Stimulated activated naive CD8-positive, alpha-beta T cell treated with anti-CD3 and anti-CD28 coated beads, Interleukin-15, amount 100 ng/mL, for 72 hours (primary cell): ENCODE data around the gene GLI2.

Source experiments
- ATAC-seq: fragments of 150-1000 bp; cut with Tn5 transposase; 2 replicates; pipeline ENCODE4 v1.10.0; 2021; ENCODE audit warnings: mild to moderate bottlenecking, moderate library complexity
- DNase-seq, 2 donors: peaks; one replicate each; pipeline ENCODE4 v3.0.0; 2021 to 2022
- H3K27ac Mint-ChIP-seq, 2 donors: one replicate each; pipeline ENCODE4 v1.8.0; 2022; ENCODE audit warnings: mild to moderate bottlenecking in 2 of 2, mixed read lengths in 2 of 2, moderate library complexity in 2 of 2
- H3K27me3 Mint-ChIP-seq: one replicate; pipeline ENCODE4 v1.8.0; 2022; ENCODE audit warnings: mixed read lengths
- H3K4me1 Mint-ChIP-seq: one replicate; pipeline ENCODE4 v1.8.0; 2022; ENCODE audit warnings: mild to moderate bottlenecking, mixed read lengths
- H3K4me3 Mint-ChIP-seq, 2 donors: one replicate each; pipeline ENCODE4 v1.8.0; 2022; ENCODE audit warnings: mild to moderate bottlenecking in 2 of 2, mixed read lengths in 2 of 2, moderate library complexity in 1 of 2
- H3K9me3 Mint-ChIP-seq, 2 donors: one replicate each; pipeline ENCODE4 v1.8.0; 2022; ENCODE audit warnings: mixed read lengths in 2 of 2

The GLI2 gene

DNA sequence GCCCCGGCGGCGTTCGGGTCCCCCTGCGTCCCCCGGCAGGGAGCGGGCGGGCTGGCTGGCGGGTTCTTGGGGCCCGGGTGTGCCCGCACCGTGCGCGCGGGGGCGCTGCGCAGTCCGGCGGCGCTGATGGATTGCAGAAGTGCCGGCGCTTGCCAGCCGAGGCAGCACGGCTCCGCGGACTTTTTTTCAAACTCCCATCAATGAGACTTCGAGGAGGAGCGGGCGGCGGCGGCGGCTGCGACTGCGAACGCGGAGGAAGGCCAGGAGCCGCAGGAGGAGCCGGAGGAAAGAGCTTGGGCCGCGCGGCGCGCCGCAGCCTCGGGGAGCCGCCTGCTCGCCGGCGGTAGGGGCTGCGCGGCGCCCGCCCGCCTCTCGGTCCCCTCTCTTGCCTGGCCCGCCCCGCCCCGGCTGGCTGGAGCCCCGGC lies at the start of gene GLI2:
GLI2 (plus strand) TSS at position 123 of the 425 bp plus-strand sequence. CDS start 61,453 bp downstream, outside the sequence.
- peak within 1 kb of the TSS; percentile 74 to 87 for H3K4me3 Mint-ChIP-seq
- peak; percentile 48 to 58 for DNase-seq
- H3K4me1 Mint-ChIP-seq = peaks cover 18% of the 10 kb centered on the region
- peaks cover 87% of the 10 kb centered on the region for H3K27me3 Mint-ChIP-seq
- no peaks in the 10 kb centered on the region for H3K9me3 Mint-ChIP-seq
- H3K27ac Mint-ChIP-seq = no peak within 1 kb of the TSS
- ATAC-seq = peak; percentile 77

DNA sequence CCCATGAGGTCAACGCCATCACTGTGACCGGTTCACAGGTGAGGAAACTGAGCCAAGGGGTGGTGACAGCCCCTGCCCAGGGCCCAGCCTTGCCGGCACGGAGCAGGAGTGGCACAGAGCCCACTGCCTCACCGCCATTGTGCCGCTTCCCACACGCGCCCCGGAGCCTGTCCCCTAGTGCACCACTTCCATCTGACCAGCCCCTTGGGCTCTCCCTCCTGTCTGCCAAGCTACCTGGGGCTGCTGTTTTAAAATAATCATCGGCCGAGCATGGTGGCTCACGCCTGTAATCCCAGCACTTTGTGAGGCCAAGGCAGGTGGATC lies 49.7 kb upstream of the GLI2 start:
- H3K27ac Mint-ChIP-seq = peak overlapping the region in 1 of 2 donors; percentile 34
- H3K27me3 Mint-ChIP-seq = peaks cover 30% of the 10 kb centered on the region
- no peak for DNase-seq
- no peaks in the 10 kb centered on the region for H3K9me3 Mint-ChIP-seq
- no peak overlapping the region for H3K4me3 Mint-ChIP-seq
- no peaks in the 10 kb centered on the region for H3K4me1 Mint-ChIP-seq
- no peak for ATAC-seq

DNA sequence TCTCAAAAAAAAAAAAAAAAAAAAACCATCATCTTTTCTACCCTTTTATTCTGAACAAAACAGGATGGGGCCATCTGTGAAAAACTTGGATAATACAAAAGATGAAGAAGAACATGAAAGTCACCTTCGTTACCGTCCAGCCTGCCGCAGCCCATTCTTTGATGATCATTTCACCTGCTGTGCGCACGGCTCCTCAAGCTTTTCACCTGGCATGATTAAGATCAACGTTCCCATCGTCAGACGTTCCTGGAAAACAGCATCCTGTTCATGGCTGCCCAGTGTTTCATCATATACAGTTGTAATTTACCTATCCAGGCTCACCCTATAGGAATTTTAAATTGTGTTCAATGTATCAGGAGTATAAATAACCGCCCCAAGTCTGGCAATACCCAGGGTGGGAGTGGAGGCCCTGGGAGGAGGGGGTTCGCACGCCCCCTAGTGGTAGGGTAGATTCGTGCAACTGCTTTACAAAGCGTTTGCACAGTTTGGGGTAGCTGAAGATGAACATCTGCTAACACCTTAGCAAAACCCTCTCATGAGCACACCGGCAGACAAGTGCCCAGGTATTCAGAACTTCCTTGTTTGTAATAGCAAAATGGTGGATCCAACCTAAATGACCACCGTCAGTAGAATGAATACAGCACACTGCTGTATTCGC lies 49.0 kb upstream of the GLI2 start:
- Mint-ChIP-seq H3K27me3 (peaks cover 30% of the 10 kb centered on the region), H3K4me1 (no peaks in the 10 kb centered on the region), H3K9me3 (no peaks in the 10 kb centered on the region), H3K27ac (no peak overlapping the region), H3K4me3 (no peak overlapping the region)
- DNase-seq (no peak), ATAC-seq (no peak)

DNA sequence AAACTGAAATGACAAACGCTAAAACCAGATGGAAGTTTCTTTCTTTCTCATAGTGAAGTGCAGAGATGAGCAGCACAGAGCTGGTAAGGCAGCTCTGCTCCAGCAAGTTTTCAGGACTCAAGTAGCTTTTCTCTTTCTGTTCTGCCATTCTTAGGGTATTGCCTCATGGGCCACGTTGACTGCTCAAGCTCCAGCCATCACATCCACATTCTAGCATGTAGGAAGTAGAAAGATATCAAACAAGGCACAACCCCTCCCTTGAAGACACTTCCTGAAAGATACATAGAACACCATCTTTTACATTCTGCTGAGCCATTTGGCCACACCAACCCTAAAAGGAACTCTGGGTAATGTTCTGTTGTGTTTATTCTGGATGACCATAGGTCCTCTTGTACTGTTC lies 48.5 kb upstream of the GLI2 start:
- H3K27me3 Mint-ChIP-seq = peaks cover 30% of the 10 kb centered on the region
- no peak overlapping the region for H3K27ac Mint-ChIP-seq
- DNase-seq = no peak
- H3K4me1 Mint-ChIP-seq = no peaks in the 10 kb centered on the region
- no peak for ATAC-seq
- H3K4me3 Mint-ChIP-seq = no peak overlapping the region
- no peaks in the 10 kb centered on the region for H3K9me3 Mint-ChIP-seq

DNA sequence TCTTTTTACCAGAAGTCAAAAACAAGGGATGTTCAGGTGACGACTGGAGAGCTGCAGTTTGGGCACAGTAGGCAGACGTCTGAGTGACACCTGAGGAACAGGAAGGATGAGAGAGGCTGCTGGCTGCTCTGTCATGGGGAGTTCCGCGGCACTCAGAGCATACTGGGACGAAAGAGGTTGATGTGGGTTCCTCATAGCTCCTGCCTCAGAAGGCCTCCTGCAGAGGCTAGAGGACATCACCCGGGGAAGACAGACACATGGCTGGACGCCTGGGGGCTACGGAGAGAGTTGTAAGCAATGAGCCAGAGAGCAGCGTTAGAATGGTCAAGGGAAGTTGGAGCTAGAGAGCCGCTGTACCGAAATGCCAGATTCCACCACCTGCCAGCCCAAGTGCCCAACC lies 45.1 kb upstream of the GLI2 start:
- peaks cover 4% of the 10 kb centered on the region for H3K4me1 Mint-ChIP-seq
- H3K27ac Mint-ChIP-seq = no peak overlapping the region
- H3K9me3 Mint-ChIP-seq = no peaks in the 10 kb centered on the region
- peaks cover 49% of the 10 kb centered on the region for H3K27me3 Mint-ChIP-seq
- ATAC-seq = no peak
- DNase-seq = no peak
- no peak overlapping the region for H3K4me3 Mint-ChIP-seq

DNA sequence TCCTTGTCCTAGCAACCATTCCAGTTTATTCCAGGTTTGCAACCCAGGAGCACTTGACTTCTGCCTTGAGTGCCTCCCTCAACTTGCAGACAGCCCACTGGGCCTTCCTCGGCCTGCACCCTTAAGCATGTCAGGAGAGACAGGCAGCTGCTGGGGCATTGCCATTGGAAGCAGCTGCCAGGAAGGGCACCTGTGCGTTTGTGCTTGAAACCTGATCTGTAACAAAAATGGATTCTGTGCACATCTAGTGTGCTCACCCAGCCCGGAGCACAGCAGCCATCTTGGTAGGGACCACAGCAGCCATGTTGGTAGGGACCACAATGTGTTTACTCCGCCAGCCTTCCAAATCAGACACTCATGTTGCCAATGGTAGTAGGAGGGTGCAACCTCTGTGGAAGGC lies 44.3 kb upstream of the GLI2 start:
- ATAC-seq (no peak), DNase-seq (no peak)
- Mint-ChIP-seq H3K27ac (no peak overlapping the region), H3K4me1 (peaks cover 9% of the 10 kb centered on the region), H3K27me3 (peaks cover 58% of the 10 kb centered on the region), H3K4me3 (no peak overlapping the region), H3K9me3 (no peaks in the 10 kb centered on the region)

DNA sequence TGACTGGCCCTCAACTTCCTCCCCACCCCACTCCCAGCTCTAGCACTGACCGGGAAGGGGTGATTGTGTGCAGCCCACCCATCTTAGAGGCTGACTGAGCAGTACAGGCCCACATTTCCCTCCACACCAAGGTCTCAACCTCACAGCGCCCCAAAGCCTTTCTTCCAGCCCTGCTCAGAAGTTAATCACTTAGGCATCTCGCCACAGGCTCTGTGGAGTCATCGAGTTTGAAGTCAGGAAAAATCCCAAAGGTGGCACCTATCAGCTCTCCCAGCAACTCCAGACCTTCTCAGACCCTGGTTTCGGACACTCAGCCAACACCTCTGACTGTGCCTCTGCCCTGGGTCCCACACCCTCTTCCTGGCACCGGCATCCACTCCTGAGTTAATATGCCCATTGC lies 43.0 kb upstream of the GLI2 start:
- H3K4me3 Mint-ChIP-seq = no peak overlapping the region
- ATAC-seq (no peak), DNase-seq (no peak)
- no peaks in the 10 kb centered on the region for H3K9me3 Mint-ChIP-seq
- H3K27ac Mint-ChIP-seq = no peak overlapping the region
- H3K27me3 Mint-ChIP-seq = peaks cover 65% of the 10 kb centered on the region
- H3K4me1 Mint-ChIP-seq = peaks cover 9% of the 10 kb centered on the region

DNA sequence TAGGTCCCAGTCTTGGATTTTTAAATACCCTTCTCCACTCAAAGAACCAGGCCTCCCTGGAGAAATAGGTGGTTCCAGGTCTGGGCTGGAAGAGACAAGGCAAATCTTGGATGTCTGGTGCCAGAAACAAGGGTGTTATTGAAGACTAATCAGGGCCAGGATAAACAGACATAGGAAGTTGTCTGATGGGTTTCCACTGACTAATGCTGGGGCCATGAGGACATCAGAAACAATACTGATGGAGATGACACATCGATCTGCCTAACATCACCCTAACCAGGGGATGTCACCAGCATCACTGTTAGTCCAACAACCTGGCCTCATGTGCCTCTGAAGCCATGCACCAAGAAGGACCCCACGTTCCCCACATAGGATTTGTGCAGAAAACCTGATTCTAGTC lies 42.5 kb upstream of the GLI2 start:
- ATAC-seq = no peak
- Mint-ChIP-seq H3K27me3 (peaks cover 65% of the 10 kb centered on the region), H3K4me1 (peaks cover 9% of the 10 kb centered on the region), H3K27ac (peak overlapping the region in 1 of 2 donors; percentile 82), H3K4me3 (no peak overlapping the region), H3K9me3 (no peaks in the 10 kb centered on the region)
- no peak for DNase-seq

DNA sequence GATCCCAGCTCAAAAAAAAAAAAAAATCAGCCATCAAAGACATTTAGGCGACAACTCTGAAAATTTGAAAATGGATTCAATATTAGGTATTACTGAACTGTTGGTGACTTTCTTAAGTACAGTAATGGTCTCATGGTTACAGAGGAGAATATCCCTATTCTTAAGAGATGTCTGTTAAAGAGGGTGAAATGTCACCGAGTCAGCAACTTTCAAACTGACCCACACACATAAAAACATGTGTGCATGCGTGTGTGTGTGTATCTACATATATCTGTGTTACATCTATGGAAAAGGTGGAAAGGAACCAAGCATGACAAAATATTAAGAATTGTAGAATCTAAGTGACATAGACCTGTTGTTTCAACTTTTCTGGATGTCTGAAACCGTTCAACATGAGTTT lies 41.6 kb upstream of the GLI2 start:
- DNase-seq (no peak), ATAC-seq (no peak)
- Mint-ChIP-seq H3K9me3 (no peaks in the 10 kb centered on the region), H3K4me1 (peaks cover 9% of the 10 kb centered on the region), H3K27ac (no peak overlapping the region), H3K27me3 (peaks cover 63% of the 10 kb centered on the region), H3K4me3 (no peak overlapping the region)

DNA sequence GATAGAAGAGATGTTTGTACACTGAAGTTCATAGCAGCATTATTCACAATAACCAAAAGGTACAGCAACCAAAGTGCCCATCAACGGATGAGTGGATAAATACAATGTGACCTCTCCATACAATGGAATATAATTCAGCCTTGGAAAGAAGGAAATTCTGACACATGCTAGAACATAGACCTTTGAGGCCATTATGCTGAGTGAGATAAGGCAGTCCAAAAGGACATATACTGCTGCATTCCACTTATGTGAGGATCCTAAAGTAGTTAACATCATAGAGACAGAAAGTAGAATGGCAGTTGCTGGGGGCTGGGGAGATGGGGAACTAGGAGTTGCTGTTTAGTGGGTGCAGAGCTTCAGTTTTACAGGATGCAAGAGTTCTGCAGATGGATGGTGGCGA lies 38.2 kb upstream of the GLI2 start:
- H3K9me3 Mint-ChIP-seq = no peaks in the 10 kb centered on the region
- no peak overlapping the region for H3K4me3 Mint-ChIP-seq
- H3K27ac Mint-ChIP-seq = no peak overlapping the region
- peaks cover 9% of the 10 kb centered on the region for H3K4me1 Mint-ChIP-seq
- no peak for ATAC-seq
- peaks cover 64% of the 10 kb centered on the region for H3K27me3 Mint-ChIP-seq
- no peak for DNase-seq

DNA sequence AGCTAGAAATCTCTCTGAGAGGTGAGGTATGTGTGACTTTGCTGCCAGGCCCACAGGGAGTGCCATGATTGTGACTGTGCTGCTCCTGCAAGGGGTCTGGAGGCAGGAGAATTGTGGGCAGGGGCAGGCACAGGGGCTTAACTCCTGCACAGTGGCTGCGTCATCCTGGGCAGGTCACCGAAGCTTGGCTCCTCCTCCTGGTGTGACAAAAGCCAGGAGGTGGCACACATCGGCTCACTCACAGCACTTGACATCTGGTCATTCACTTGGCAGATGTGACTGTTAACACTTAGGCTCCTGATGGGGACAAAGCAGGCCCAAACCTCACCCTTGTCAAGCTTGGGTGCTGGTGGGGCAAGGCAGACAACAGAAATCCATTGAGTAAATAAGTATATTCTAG lies 36.4 kb upstream of the GLI2 start:
- no peak overlapping the region for H3K4me3 Mint-ChIP-seq
- H3K9me3 Mint-ChIP-seq = no peaks in the 10 kb centered on the region
- DNase-seq (no peak), ATAC-seq (no peak)
- peaks cover 55% of the 10 kb centered on the region for H3K27me3 Mint-ChIP-seq
- H3K27ac Mint-ChIP-seq = no peak overlapping the region
- H3K4me1 Mint-ChIP-seq = peaks cover 9% of the 10 kb centered on the region

DNA sequence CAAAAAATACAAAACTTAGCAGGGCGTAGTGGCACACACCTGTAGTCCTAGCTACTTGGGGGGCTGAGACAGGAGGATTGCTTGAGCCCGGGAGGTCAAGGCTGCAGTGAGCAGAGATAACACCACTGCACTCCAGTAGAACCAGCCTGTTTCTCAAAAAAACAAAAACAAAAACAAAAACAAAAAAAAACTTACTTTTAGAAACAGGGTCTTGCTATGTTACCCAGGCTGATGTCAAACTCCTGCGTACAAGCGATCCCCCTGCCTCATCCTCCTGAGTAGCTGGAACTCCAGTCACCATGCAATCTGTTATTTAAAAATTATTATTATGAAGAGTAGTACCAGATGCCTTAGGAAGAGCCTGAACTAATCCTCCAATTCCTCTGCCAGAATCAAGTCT lies 35.0 kb upstream of the GLI2 start:
- ATAC-seq (no peak), DNase-seq (no peak)
- H3K4me1 Mint-ChIP-seq = peaks cover 3% of the 10 kb centered on the region

DNA sequence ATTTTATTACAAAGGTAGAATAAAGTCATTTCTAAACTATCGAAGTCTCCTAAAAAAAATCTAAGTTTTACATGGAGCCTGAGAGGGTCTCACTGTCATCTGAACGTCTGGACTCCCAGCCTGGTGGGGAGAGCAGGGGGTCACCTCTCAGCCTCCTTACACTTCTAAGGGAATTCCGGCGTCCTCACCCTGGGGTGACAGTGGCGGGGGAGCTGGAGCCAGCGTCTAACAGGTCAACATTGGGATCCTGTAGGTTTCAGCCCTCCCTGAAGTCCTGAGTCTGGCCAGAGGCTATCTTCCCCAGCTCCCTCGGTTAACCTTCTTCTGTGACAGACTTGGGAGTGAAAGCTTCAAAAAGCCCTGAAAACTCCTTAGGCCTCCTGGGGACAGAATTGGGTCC lies 34.6 kb upstream of the GLI2 start:
- no peak for DNase-seq
- H3K4me1 Mint-ChIP-seq = no peaks in the 10 kb centered on the region
- H3K9me3 Mint-ChIP-seq = no peaks in the 10 kb centered on the region
- H3K27ac Mint-ChIP-seq = no peak overlapping the region
- no peak overlapping the region for H3K4me3 Mint-ChIP-seq
- peaks cover 36% of the 10 kb centered on the region for H3K27me3 Mint-ChIP-seq
- no peak for ATAC-seq

More for the DNA sequence above, 35.0 kb upstream of the GLI2 start:
- H3K27ac Mint-ChIP-seq = no peak overlapping the region
- peaks cover 41% of the 10 kb centered on the region for H3K27me3 Mint-ChIP-seq
- no peak overlapping the region for H3K4me3 Mint-ChIP-seq
- no peaks in the 10 kb centered on the region for H3K9me3 Mint-ChIP-seq

DNA sequence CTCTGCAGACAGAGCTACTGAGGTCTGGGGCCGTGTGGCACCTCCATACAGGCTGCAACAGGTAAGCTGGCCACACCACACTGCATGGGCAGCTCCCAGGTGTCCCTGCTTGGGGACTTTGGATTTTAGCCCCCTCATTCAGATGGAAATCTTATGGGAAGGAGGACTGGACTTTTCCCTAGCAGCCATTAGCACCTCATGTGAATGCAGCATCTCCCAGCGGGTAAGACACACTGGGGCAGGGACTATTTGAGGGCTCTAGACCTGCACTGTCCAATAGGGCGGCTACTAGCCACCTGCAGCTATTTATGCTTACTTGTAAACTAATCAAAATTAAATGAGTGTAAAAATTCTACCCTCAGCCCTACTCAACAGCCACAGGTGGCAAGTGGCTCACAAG lies 34.2 kb upstream of the GLI2 start:
- no peak for ATAC-seq
- H3K27me3 Mint-ChIP-seq = peaks cover 32% of the 10 kb centered on the region
- no peak for DNase-seq
- no peak overlapping the region for H3K27ac Mint-ChIP-seq
- no peak overlapping the region for H3K4me3 Mint-ChIP-seq
- no peaks in the 10 kb centered on the region for H3K9me3 Mint-ChIP-seq
- H3K4me1 Mint-ChIP-seq = no peaks in the 10 kb centered on the region

DNA sequence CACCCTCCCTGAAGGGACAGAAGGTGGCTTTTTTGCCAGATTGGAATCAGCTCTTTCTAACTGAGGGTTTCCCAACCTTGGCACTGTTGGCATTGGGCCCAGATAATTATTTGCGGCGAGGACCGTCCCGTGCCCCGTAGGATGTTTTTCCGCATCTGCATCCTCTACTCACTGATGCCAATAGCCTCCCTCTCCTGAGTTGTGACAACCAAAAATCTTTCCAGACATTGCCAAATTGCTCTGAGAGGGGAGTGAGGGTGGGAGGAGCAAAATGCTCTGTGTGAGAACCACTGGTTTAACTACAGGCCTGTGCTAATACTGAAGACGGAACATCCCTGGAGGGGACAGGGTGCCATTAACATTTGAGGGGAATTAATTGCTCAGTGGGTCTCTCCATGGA lies 33.6 kb upstream of the GLI2 start:
- peaks cover 27% of the 10 kb centered on the region for H3K27me3 Mint-ChIP-seq
- no peaks in the 10 kb centered on the region for H3K4me1 Mint-ChIP-seq
- no peaks in the 10 kb centered on the region for H3K9me3 Mint-ChIP-seq
- ATAC-seq (no peak), DNase-seq (no peak)
- H3K4me3 Mint-ChIP-seq = no peak overlapping the region
- no peak overlapping the region for H3K27ac Mint-ChIP-seq

DNA sequence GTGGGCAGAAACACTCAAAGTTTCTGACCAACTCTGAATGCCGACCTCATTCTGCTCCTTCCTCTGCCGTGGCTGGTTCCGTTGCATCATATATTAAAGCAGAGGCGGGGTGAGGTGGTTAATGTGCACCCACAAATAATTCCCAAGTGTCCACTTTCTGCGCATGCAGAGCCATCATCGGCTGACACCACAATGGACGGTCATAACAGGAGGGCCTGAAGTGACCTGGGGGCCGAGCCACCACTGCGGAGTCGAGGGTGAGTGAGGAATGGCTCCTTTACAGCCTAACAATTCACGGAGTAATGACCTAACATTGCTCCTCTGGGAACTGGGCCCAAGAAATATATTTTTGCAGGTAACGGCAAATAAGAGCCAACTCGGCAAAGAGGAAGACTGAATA lies 32.9 kb upstream of the GLI2 start:
- Mint-ChIP-seq H3K9me3 (no peaks in the 10 kb centered on the region), H3K27ac (no peak overlapping the region), H3K4me3 (no peak overlapping the region), H3K4me1 (no peaks in the 10 kb centered on the region), H3K27me3 (peaks cover 26% of the 10 kb centered on the region)
- ATAC-seq = no peak
- no peak for DNase-seq

DNA sequence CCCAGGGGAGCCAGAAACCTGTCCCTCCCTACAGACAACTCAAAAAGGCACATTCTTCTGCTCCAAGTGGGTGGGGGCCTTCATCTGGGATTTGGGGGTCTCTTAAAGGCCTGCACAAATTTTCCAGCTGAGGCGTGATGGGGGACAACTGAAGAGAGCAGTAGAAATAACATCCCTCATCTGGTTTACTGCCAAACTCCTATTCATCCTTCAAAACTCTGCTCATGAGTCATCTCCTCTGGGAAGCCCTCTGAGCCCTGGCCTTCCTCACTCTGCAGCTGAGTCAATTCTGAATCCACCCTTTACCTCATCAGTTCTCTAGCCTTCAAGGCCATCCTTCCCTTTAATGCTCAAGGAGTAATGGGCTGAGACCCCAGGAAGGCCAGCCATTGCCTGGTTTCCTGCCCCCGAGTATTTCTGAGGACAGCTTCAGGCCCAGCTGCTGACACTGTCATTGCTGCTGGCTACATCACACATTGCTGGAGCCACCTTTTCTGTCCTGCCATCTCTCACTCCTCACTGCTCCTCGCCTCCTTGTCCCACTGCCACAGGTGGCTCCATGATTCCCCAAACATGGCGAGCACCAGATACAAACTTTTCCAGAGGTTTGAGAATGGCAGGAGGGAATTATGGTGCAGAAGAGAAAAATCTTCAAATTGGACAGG lies 32.2 kb upstream of the GLI2 start:
- DNase-seq = no peak

More for the DNA sequence above, 32.2 kb upstream of the GLI2 start:
- H3K27ac Mint-ChIP-seq = no peak overlapping the region
- ATAC-seq = no peak
- H3K27me3 Mint-ChIP-seq = peaks cover 26% of the 10 kb centered on the region
- no peaks in the 10 kb centered on the region for H3K9me3 Mint-ChIP-seq
- H3K4me1 Mint-ChIP-seq = no peaks in the 10 kb centered on the region
- H3K4me3 Mint-ChIP-seq = no peak overlapping the region
